Measurements from ENCODE around the gene MYBPC3. TPM values are rescaled to one million over a fixed set of nuclear protein-coding genes. Genes with fewer than 3 reads are reported as not detected.

MYBPC3 gene
- total RNA-seq, 4 donors from 2014 or later, result not detected

DNA sequence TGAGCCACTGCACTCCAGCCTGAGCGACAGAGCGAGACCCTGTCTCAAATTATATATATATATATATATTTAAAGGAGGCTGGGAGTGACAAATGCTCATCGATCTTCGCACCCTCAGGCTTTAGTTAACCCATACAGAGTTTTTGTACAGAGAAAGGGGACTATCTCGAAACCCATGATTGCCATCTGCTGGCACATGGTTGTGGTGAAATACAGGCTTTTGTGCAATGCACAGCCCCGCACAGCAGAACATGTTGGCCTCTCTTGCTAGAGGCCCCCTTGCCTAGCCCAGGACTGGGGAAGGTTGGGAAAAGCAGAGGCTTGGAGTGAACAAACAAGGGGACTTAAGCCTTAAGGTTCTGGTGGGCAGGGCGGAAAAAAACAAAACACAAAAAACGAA, 3.6 kb downstream of the MYBPC3 start:
- no peak for DNase-seq (ENCODE audit: low spot score in 2 of 2)
- WGBS, 2 donors, result 58 to 73% methylated on average over 8 of the region's 8 CpGs
- no peak overlapping the region for H3K4me3 ChIP-seq (ENCODE audit: low read depth, poor library complexity, severe bottlenecking)
- TF ChIP-seq POLR2A (IDR thresholded peaks at IDR 0.05), result no peak
- TF ChIP-seq, protein P1, sequence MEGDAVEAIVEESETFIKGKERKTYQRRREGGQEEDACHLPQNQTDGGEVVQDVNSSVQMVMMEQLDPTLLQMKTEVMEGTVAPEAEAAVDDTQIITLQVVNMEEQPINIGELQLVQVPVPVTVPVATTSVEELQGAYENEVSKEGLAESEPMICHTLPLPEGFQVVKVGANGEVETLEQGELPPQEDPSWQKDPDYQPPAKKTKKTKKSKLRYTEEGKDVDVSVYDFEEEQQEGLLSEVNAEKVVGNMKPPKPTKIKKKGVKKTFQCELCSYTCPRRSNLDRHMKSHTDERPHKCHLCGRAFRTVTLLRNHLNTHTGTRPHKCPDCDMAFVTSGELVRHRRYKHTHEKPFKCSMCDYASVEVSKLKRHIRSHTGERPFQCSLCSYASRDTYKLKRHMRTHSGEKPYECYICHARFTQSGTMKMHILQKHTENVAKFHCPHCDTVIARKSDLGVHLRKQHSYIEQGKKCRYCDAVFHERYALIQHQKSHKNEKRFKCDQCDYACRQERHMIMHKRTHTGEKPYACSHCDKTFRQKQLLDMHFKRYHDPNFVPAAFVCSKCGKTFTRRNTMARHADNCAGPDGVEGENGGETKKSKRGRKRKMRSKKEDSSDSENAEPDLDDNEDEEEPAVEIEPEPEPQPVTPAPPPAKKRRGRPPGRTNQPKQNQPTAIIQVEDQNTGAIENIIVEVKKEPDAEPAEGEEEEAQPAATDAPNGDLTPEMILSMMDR (IDR thresholded peaks at IDR 0.05), result no peak
- intact Hi-C loops (cut with DNase I; ENCODE audit: low total_unique reads), result no loop called here

- 76 to 80% methylated on average over 24 of the region's 24 CpGs for WGBS, 2 donors
- no peak for DNase-seq (ENCODE audit: low spot score in 2 of 2)
- intact Hi-C loops (cut with DNase I; ENCODE audit: low total_unique reads), result no loop called here
Measured at GRCh38 chr11:47348131-47348802, 4.2 kb downstream of the MYBPC3 start.

GRCh38 chr11:47347137-47347536, 5.4 kb downstream of the MYBPC3 start:
- no peak overlapping the region for H3K4me3 ChIP-seq (ENCODE audit: low read depth, poor library complexity, severe bottlenecking)
- intact Hi-C loops (cut with DNase I; ENCODE audit: low total_unique reads), result no loop called here
- WGBS, 2 donors, result 73 to 85% methylated on average over 5 of the region's 5 CpGs
- no peak for DNase-seq (ENCODE audit: low spot score in 2 of 2)
- TF ChIP-seq, protein P1 (IDR thresholded peaks at IDR 0.05), result no peak
- no peak for TF ChIP-seq POLR2A (IDR thresholded peaks at IDR 0.05)

More at GRCh38 chr11:47348131-47348802, 4.2 kb downstream of the MYBPC3 start:
- H3K4me3 ChIP-seq (ENCODE audit: low read depth, poor library complexity, severe bottlenecking), result no peak overlapping the region
- TF ChIP-seq, protein P1 (IDR thresholded peaks at IDR 0.05), result no peak
- TF ChIP-seq POLR2A (IDR thresholded peaks at IDR 0.05), result no peak

- DNase-seq (ENCODE audit: low spot score in 2 of 2), result no peak
- H3K4me3 ChIP-seq (ENCODE audit: low read depth, poor library complexity, severe bottlenecking), result no peak overlapping the region
- TF ChIP-seq, protein P1 (IDR thresholded peaks at IDR 0.05), result no peak
- TF ChIP-seq POLR2A (IDR thresholded peaks at IDR 0.05), result no peak
- WGBS, 2 donors, result 89 to 90% methylated on average over 17 to 18 of the region's 18 CpGs
- intact Hi-C loops (cut with DNase I; ENCODE audit: low total_unique reads), result no loop called here
Measured at GRCh38 chr11:47345890-47346563, 6.5 kb downstream of the MYBPC3 start.

DNA sequence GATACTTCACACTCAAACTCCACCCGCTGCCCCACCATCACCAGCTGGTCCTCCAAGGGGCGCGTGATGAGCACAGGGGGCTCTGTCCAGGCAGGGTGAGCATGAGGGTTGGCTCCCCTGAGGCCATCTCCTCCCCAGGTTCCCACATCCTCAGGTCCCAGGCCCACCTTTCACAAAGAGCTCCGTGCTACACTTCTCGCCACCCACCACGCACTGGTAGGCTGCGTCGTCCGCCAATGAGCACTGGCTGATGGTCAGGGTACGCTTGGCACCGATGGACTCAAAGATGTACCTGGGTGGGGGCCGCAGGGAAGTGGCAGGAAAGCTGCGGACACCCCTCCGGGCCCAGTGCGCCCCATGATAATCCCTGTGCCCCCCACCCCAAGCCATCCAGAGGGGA, 9.6 kb downstream of the MYBPC3 start:
- 96 to 97% methylated on average over 15 of the region's 15 CpGs for WGBS, 2 donors
- intact Hi-C loops (cut with DNase I; ENCODE audit: low total_unique reads), result no loop called here
- no peak for DNase-seq (ENCODE audit: low spot score in 2 of 2)
- no peak for TF ChIP-seq POLR2A (IDR thresholded peaks at IDR 0.05)
- TF ChIP-seq, protein P1 (IDR thresholded peaks at IDR 0.05), result no peak
- H3K4me3 ChIP-seq (ENCODE audit: low read depth, poor library complexity, severe bottlenecking), result no peak overlapping the region
